CD4-positive, alpha-beta T cell treated with Interleukin-4 for 4 hours (primary cell): ENCODE results near the gene STAT3.
A peak's percentile ranks its signal among the peaks of the same experiment; 100 is the strongest.

Experiments
- DNase-seq: peaks from one replicate; pipeline ENCODE4 v3.0.0-alpha.2; 2020

The STAT3 gene

DNA sequence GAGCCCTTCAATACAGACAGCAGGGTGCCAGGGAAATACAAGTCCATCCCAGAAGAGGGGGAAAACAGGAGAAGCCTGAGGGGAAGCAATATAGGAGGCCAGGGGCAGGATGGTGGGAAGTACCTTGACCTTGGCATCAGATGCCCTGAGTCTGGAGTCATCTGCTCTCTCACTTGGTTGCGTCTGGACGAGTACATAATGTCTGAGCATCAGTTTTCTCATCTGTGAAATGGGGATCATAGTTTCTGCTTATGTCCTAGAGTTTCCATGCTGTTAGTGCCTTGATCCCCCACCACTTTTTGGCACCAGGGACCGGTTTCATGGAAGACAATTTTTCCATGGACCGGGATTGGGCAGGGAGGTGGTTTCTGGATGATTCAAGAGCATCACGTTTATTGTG is 97.7 kb downstream of the STAT3 start:
- no peak for DNase-seq

DNA sequence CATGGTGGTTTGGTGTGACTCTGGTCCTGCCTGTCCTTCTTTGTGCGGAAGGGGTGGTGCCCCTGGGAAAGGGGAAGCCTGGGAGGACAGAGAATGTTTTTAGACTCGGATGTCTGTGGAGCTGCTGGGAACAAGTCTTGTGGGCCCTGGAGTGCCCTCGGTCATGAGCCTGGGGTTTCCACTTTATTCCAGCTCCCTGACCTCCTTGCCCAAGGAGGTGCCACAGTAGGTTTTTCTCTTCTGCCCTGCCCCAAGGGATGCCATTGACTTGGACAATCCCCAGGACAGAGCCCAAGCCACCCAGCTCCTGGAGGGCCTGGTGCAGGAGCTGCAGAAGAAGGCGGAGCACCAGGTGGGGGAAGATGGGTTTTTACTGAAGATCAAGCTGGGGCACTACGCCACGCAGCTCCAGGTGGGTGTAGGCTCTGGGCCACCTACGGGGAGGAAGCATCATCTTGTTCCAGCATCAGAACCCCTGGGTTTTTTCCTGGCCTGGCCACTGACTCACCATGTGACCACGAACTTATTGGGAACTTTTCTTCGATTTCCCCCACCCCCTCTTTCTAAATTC is 98.5 kb downstream of the STAT3 start:
- peak; percentile 72 for DNase-seq

DNA sequence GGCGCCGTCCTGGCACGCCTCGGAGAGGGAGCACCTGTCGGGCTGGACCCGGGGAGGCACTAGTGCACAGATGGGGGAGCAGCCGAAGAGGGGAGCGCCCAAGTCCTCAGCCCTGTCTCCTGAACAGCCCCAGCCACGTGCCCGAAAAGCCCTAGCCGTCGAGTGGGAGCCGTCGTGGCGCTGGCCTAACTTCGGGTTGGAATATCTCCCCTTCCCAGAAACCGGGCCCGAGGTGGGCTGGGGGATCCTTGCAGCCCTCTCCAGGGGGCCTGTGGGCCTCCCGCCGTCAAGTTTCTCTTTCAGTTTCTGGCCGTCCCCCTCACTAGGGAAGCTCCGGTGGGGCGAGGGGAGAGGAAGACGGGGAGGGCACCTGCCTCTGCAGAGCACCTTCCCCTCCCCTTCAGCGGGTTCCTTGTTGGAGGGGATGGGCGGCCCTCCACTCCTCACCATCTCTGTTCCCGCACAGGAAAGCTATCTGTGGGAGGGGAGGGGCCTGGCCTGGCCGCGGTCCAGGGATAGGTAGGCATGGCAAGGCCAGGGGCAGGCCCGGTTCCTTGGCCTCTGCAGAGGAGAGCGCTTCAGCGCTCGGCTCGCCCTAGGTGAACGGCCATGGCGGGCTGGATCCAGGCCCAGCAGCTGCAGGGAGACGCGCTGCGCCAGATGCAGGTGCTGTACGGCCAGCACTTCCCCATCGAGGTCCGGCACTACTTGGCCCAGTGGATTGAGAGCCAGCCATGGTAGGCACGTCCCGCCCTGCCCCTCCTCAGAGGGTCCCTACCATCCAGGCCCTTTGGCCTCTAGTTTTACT is 99.2 kb downstream of the STAT3 start:
- DNase-seq = peak; percentile 51

DNA sequence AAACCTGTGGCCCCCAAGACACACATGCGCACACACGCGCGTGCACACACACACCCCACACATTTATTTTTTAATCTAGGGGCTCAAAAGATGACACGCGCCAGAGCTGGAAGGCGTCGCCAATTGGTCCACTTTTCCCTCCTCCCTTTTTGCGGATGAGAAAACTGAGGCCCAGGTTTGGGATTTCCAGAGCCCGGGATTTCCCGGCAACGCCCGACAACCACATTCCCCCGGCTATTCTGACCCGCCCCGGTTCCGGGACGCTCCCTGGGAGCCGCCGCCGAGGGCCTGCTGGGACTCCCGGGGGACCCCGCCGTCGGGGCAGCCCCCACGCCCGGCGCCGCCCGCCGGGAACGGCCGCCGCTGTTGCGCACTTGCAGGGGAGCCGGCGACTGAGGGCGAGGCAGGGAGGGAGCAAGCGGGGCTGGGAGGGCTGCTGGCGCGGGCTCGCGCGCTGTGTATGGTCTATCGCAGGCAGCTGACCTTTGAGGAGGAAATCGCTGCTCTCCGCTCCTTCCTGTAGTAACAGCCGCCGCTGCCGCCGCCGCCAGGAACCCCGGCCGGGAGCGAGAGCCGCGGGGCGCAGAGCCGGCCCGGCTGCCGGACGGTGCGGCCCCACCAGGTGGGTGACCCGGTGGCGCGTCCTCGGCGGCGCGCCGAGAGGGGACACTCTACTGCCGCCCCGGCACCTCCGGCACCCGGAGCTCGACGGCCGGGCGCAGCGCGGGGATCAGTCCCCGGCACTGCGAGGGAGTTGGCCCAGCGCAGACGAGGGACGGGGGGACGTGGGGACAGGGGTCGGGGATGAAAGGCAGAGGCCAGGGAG is 100.1 kb downstream of the STAT3 start, which contains the start of gene STAT5A:
Gene STAT5A (plus strand): TSS at position 522 of the 826 bp plus-strand sequence. CDS start 914 bp downstream, outside the sequence.
- DNase-seq = peak; percentile 79

DNA sequence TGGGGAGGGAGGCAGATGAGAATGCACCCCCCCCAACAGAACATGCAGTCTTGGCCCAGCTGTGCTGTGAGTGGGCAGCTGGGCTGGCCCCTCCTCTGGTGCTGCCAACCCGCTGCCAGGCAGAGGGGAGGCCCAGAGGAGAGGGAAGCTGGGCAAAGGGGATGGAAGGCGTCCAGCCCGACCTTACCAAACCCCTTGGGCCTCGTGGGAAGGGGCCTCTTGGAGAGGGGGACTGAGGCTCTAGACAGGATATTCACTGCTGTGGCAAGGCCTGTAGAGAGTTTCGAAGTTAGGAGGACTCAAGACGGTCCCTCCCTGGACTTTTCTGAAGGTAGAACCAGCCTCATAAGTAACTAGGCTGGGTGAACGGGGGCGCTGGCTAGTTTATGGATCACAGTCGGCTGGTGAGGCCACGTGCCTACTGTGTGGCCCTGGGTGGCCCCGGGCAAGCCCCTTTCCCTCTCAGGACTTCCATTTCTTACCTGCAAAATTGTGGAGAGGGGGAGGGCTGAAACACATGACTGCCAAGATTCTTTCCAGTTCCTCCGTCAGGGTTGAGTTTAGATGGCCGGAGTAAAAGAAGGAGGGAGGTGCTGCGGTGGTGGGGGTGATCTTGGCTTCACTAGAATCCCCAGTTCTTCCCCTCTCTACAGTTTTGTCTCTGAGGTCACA is 100.8 kb downstream of the STAT3 start:
- DNase-seq = peak; percentile 43

DNA sequence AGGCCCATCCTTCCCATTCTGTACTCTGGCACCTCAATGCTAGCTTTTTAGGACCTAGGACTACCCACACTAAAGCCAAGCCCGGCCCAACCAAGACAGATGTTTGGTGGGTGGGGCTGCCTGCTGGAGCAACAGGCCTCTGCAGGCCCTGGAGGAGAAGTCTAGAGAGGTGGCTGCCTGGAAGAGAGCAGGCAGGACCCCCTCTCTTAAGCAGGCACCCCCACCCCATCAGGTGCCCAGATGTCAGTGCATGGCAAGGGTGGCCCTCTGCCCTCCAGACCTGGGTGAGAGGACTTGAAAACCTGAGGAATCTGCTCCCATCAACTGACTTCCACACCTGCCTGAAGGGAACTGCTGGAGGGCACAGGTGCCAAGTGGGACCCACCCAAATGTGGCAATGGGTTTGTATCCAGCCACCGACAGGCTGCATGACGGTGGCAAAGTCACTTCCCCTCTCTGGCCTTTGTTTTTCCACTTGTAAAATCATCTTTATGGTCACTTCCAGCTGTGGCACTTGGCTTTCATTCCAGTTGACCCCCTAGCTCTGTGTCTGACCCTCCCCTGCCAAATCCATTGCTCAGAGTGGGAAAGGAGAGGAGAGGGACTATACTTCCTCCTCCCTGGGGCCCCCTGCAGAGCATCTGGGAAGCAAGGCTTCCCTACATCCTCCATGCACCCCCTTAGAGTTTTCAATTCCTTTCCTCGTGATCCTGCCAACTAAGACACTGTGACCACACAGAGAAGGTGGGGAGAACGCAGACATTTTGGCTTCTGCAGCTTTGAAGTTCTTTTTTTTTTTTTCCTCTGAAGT is 101.6 kb downstream of the STAT3 start:
- no peak for DNase-seq

DNA sequence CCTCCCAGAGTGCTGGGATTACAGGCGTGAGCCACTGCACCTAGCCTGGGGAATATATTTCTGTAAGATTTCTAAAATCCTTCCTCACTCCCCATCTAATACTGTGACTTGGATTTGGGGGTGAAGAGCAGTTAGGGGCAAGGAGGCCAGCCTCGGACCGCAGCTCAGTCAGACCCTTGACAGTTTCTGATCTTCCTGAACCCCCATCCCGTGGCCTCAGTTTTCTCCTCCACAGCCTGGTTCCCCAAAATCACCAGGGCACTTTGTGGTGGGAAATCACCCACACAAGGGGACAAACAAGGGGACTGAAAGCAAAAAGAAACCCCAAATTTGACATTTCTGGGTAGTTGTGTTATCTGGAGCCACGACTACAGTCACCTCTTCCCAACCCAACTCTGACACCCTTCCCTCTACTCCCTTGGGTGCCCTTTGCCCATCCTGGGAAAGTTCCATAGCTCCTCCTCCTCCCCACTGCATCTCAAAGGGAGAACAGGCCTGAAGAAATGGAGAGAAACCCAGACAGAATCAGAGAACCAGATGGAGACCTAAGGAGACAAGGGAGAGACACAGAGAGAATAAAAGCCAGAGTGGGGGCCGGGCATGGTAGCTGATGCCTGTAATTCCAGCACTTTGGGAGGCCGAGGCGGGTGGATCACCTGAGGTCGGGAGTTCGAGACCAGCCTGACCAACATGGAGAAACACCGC is 102.7 kb downstream of the STAT3 start:
- DNase-seq = no peak

DNA sequence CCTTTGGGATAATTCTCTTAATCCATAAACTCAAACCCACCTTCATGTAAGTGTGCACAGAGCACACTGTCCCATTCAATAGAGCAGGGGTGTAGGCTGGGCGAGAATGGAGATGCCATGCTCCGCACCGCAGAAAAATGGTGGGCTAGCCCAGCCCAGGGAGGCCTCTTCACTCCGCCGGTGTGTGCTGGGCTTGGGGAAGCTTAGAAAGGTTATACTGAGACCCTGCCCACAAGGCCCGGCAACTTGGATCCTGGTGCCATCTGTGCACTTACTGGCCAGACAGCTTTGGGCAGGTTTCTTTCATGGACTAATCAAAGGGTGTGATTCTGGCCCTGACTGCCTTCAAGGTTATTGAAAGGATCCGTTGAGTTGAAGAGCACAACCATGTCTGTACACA is 103.7 kb downstream of the STAT3 start:
- DNase-seq = no peak

DNA sequence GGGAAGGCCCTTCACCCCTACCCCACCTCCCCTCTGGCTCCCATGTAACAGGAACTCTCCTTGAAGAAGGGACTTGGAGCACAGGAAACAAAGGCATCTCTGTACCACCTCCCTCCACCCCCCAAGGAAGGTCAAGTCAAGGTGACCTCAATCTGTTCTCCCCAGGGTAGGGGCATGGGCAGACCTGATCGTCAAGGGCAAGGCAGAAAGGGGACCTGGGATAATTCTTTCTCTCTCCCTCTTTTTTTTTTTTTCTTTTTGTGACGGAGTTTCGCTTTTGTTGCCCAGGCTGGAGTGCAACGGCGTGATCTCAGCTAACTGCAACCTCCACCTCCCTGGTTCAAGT is 104.2 kb downstream of the STAT3 start:
- DNase-seq = no peak

DNA sequence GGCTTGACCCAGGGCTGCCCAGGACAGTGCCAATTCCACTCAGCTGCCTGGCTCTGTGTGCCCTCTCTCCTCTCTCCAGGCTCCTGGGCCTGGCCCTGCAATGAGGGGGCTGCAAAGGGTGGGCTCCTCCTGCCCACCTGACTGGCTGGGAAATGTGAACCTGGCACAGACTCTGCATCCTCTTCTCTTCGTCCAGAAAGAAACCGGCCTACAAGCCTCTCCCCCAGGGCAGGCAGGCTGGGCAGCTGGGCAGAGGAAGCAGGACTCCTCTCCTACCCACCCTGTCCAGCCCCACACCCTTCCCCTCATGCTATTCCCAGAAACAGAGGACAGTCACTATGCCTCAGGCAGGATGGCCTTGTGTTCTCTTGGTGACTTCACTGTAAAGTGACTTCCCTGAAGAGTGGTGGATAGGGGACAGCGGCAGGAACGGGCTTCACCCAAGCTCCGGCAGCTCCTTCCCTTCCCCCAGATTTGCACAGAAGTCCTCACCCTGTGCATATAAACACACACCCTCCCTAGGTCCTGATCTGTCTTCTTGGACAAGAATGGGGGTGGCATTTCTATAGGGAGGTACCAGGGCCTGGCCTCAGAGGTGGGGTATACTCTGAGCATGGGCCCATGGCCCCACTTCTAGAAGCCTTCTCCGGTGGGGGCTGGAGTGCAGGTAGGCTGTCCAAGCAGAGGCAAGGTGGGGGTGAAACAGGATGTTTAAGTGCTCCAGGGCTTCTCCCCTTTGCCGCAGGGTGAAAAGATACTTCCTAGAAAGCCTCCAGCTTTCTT is 104.8 kb downstream of the STAT3 start:
- DNase-seq = no peak

DNA sequence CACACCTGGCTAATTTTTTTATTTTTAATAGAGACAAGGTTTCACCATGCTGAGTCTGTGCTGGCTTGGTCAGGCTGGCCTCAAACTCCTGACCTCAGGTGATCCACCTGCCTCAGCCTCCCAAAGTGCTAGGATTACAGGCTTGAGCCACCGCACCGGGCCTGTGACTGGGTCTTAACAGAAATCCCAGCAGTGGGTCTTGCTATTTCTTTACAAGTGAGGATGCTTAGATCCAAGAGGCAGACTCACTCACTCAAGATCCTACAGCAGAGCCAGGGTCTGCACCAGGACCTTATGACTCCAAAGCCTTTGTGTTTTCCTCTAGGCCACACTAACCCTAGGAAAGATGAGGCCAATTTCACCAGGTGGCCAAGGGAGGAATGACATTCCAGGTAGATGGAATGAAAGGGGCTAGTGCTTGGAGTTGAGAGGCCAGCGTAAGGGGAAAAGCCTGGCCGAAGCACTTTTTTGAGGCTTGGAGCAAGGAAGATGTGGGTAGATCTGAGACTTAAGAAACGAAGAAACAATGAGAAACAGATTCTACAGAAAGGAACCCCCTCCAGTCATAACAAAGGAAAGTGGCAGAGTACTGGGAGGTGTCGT is 105.7 kb downstream of the STAT3 start:
- DNase-seq = no peak

DNA sequence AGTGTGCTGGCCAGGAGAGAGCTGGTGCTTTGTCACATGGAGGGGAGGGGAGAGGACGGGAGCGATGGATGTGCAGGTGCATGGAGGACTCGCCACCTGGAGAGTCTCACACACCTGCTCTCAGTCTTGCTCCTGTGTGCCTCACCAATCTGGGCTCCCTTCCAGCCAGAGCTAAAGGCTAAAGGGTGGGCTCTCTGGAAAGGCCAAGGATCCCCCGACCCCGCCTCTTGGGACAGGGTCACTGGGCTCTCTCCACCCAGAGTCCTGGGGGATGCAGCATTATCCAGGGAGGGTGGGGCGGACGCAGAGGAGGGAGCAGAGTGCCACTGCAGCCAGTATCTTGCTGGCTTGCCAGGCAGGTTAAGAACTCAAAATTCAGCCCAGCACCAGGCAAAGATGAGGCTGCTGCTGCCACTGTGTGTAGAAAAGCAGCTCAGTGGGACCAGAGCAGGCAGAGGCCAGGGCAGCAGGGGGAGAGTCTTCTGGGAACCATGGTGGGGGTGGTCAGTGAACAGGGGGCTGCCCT is 106.6 kb downstream of the STAT3 start:
- no peak for DNase-seq

DNA sequence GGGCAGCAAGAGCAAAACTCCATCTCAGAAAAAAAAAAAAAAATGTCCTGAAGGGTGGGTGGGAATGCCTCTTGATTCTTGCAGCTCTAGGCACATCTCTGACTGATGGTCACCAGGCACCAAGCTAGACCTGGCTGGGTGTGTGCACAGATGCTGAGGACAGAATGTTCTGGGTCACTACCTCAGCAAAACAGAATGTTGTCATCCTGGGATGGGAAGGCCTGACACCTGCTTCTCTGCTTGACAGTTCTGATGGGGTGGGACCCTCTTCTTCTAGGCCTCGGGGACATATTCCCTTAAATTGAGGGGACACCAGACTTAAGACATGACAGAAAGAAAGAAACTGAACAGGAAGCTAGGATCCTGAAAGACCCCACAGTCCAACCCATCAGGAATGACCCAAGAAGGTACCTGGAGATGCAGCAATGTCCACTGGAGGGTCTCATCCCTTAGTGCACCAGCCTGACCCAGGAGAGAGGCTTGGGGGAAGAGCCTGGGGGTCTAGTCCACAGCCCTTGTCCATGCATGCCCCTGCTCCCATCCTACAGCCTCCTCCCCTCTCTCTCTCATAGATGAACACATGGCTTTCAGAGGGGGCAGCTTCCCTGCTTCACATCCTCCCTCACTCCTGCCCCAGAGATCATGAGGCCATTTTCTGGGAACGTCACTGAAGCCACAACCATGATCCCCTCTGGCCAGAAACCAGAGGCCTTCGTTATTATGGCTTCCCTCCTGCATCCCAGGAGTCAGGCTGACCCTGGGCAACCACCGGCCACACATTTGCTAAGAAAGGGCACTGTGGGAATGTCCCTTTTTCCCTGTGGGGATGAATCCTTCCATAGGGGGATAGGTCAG is 108.2 kb downstream of the STAT3 start:
- DNase-seq = no peak

DNA sequence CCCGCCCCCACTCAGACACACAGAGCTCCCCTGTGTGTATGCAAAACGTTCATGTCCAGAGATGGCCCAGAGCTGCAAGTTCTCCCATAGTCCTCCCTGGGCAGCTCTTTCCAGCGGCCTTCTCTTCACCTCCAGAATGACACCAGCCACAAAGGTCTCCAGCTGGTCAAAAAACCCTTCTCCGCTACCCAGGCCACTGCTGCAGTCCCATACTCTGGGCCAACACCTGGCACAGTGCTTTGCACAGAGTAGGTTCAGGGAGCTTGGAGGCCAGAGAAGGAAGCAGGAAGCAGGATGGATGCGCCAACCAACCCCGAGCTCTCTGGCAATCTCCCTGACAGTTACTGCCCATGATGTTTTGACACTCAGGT is 110.9 kb downstream of the STAT3 start:
- DNase-seq = no peak

DNA sequence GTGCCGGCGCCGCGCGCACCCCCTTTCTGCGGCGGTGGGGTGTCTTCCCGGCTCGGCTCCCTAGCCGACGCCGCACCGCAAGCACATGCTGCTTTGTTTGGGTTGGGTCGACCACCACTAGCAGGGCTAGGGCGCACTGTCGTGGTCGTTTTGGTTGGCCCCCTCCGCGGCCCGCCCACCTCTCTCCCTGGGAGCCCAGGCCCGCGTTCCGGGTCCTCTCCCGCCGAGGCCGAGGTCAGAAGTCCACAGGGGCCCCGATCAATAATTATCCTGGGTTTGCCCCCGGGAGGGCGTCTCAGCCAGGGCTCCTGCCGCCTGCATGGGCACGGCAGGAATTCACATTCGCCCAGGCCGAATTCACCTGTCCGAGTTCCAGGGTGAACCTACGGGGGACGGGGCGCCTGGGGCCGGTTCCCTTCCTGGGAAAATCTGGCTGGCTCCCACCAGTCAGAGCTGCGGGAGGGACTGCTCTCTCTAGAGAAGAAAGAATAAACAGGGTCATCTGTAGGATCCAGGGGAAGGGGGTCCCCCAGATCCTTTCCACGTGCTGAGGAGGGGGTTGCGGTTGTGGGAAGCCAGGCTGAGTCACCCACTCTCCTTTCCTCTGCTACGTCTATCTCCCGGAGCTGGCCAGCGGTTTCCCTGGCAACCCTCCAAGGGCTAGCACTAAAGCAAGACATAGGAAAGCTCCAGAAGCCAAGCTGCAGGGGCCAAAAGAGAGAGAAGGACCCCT is 111.5 kb downstream of the STAT3 start:
- DNase-seq = no peak

DNA sequence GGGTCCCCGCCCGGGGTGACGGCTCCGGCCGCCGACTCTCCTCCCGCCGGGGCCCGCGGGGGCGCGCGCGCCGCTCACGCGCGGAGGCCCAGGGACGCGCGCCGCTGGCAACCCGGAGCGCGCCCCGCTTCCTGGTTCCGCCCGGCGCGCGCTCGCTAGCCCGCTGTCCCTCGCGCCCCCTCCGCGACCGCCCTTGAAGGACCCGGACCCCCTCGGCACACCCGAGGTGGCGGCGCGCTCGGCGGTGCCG is 112.0 kb downstream of the STAT3 start, which contains the start of gene STAT5B:
Gene STAT5B (minus strand): TSS at position 33 of the 250 bp plus-strand sequence. CDS start 44,264 bp downstream, outside the sequence.
- DNase-seq = peak; percentile 50

DNA sequence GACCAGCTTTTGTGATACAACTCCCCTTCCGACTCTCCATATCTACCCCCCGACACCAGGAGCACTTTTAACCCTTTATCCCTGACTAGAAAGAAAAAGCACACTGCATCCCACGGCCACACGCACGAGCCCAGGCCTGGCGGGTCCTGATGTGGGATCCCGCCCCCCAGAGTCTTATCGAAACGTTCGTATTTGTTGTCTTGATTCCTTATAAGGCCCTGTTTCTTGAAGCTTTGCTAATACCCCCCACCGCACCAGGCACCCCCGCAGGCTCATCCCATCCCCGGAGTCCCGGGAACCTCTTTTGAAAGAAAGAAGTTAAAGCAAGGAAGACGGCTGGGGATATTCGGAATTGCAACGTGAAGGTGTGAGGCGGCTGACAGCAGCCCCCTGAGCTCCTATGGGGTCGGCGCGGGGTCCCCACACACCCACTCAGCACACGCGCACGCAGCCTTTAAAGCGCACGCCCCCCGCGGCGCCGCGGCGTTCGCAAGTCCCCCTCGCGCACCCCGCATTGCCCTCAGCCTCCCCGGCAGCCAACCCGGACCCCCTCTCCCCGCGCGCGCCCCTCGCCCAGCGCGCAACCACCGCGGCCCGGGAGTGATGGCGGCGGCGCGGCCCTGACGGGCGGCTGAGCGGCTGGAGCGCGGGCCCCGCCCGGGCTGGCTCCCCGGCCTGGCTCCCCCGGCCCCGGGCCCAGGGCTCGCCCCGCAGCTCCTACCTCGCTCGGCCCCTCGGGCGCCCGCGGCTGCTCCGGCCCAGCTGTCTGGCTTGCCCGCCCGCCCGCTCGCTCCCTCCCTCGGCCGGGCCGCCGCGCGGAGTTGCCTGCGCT is 112.5 kb downstream of the STAT3 start:
- no peak for DNase-seq
